Liver (tissue), 9 donors: Measurements from ENCODE around the gene LAMA5. TPM values are rescaled to one million over a fixed set of nuclear protein-coding genes. Genes with fewer than 3 reads are reported as not detected.

Experiments
- DNase-seq: peaks from one replicate; pipeline ENCODE4 v3.0.0-alpha.2; 2017; ENCODE audit warnings: low spot score
- H3K27ac ChIP-seq, 2 donors: one replicate each; pipeline ENCODE4 v1.7.0; 2013; ENCODE audit warnings: inconsistent platforms in 2 of 2, low read length in 2 of 2, control low read depth in 1 of 2, low read depth in 1 of 2, mild to moderate bottlenecking in 1 of 2
- H3K27me3 ChIP-seq, 4 donors: one replicate each; pipeline versions ENCODE4 v1.6.1 to v1.7.0; 2013; ENCODE audit warnings: low read length in 3 of 4, inconsistent platforms in 1 of 4, mild to moderate bottlenecking in 1 of 4, moderate library complexity in 1 of 4; ENCODE audit not compliant: control insufficient read depth in 4 of 4, insufficient read depth in 4 of 4
- H3K36me3 ChIP-seq, 4 donors: one replicate each; pipeline versions ENCODE4 v1.6.1 to v1.7.0; 2013; ENCODE audit warnings: low read length in 3 of 4, mild to moderate bottlenecking in 3 of 4, low read depth in 1 of 4, moderate library complexity in 1 of 4; ENCODE audit not compliant: control insufficient read depth in 4 of 4, insufficient read depth in 3 of 4
- H3K4me1 ChIP-seq, 4 donors: one replicate each; pipeline versions ENCODE4 v1.6.1 to v1.7.0; 2013; ENCODE audit warnings: low read length in 3 of 4, mild to moderate bottlenecking in 3 of 4, moderate library complexity in 1 of 4; ENCODE audit not compliant: control insufficient read depth in 4 of 4, insufficient read depth in 4 of 4
- H3K4me3 ChIP-seq, 3 donors: one replicate each; pipeline versions ENCODE4 v1.6.1 to v1.7.0; 2013; ENCODE audit warnings: low read length in 3 of 3, control low read depth in 1 of 3, low read depth in 1 of 3, mild to moderate bottlenecking in 1 of 3
- H3K9ac ChIP-seq, 2 donors: one replicate each; pipeline ENCODE4 v1.7.0; 2013; ENCODE audit warnings: low read length in 2 of 2, mild to moderate bottlenecking in 2 of 2, moderate library complexity in 2 of 2, control low read depth in 1 of 2, low read depth in 1 of 2
- H3K9me3 ChIP-seq, 4 donors: one replicate each; pipeline versions ENCODE4 v1.6.1 to v1.7.0; 2013; ENCODE audit warnings: low read length in 3 of 4; ENCODE audit not compliant: control insufficient read depth in 4 of 4
- EGR1 ChIP-seq, 2 donors: IDR thresholded peaks; 2 replicates each; pipeline ENCODE4 v1.6.1; 2016 to 2018; ENCODE audit warnings: antibody characterized with exemption in 2 of 2, low read depth in 2 of 2
- FOXA2 ChIP-seq: IDR thresholded peaks from 2 replicates; pipeline ENCODE4 v1.6.1; 2016; ENCODE audit warnings: antibody characterized with exemption
- GABPA ChIP-seq, 2 donors: IDR thresholded peaks in 1 of 2; conservative IDR thresholded peaks in 1 of 2; 2 replicates each; pipeline ENCODE4 v1.6.1; 2016; ENCODE audit warnings: antibody characterized with exemption in 2 of 2, mild to moderate bottlenecking in 1 of 2, moderate library complexity in 1 of 2
- HNF4A ChIP-seq, 2 donors: conservative IDR thresholded peaks; 2 replicates each; pipeline ENCODE4 v1.6.1; 2016; ENCODE audit warnings: antibody characterized with exemption in 2 of 2, mild to moderate bottlenecking in 2 of 2
- HNF4G ChIP-seq: IDR thresholded peaks from 2 replicates; pipeline ENCODE4 v1.6.1; 2016; ENCODE audit warnings: antibody characterized with exemption
- JUND ChIP-seq, 2 donors: IDR thresholded peaks; 2 replicates each; pipeline ENCODE4 v1.6.1; 2016; ENCODE audit warnings: antibody characterized with exemption in 2 of 2
- NR2F2 ChIP-seq: IDR thresholded peaks from 2 replicates; pipeline ENCODE4 v1.6.1; 2016; ENCODE audit warnings: antibody characterized with exemption
- RAD21 ChIP-seq, 2 donors: IDR thresholded peaks; 2 replicates each; pipeline ENCODE4 v1.6.1; 2016; ENCODE audit warnings: antibody characterized with exemption in 2 of 2, mild to moderate bottlenecking in 2 of 2
- REST ChIP-seq: IDR thresholded peaks from 2 replicates; pipeline ENCODE4 v1.6.1; 2016; ENCODE audit warnings: antibody characterized with exemption, mild to moderate bottlenecking
- RXRA ChIP-seq, 2 donors: IDR thresholded peaks; 2 replicates each; pipeline ENCODE4 v1.6.1; 2017 to 2018; ENCODE audit warnings: antibody characterized with exemption in 2 of 2, mild to moderate bottlenecking in 1 of 2
- SP1 ChIP-seq: IDR thresholded peaks from 2 replicates; pipeline ENCODE4 v1.6.1; 2018; ENCODE audit warnings: antibody characterized with exemption, mild to moderate bottlenecking
- YY1 ChIP-seq: IDR thresholded peaks from 2 replicates; pipeline ENCODE4 v1.6.1; 2016; ENCODE audit warnings: antibody characterized with exemption, mild to moderate bottlenecking
- WGBS: extraction: QIAGEN DNeasy Blood & Tissue Kit; methylation state at CpG from one replicate; pipeline ENCODE4 v1.1.7; 2013; 5-methylcytosine and 5-hydroxymethylcytosine counted together
- polyA plus RNA-seq, 2 donors: library from polyadenylated mRNA; stranded (reverse) in 1 of 2; unstranded in 1 of 2; fragments of 200-250 nt in 1 of 2; fragments of >200 nt in 1 of 2; fragmentation: Nextera tagmentation in 1 of 2; extraction: Ambion mirVana in 1 of 2; gene quantifications; one replicate each; pipeline versions ENCODE4 v1.2.1 to v1.2.3, GENCODE V29; 2013 to 2015
- total RNA-seq, 2 donors: library from RNA; depleted of rRNA; stranded (reverse); fragments of >200 nt; gene quantifications; one replicate each; pipeline ENCODE4 v1.2.3, GENCODE V29; 2014
- TF ChIP-seq, protein P1 (sequence below): IDR thresholded peaks from 2 replicates; pipeline ENCODE4 v1.6.1; 2016; ENCODE audit warnings: antibody characterized with exemption
- TF ChIP-seq, protein P2 (sequence below): fragments of 150-350 bp; IDR thresholded peaks from 2 replicates; pipeline ENCODE4 v1.5.1; 2017; ENCODE audit warnings: improper control_type of control experiment, low read depth, low read length; ENCODE audit not compliant: missing input control
- TF ChIP-seq, protein P3 (sequence below): IDR thresholded peaks from 2 replicates; pipeline ENCODE4 v1.6.1; 2016; ENCODE audit warnings: antibody characterized with exemption
- TF ChIP-seq, protein P4 (sequence below): IDR thresholded peaks from 2 replicates; pipeline ENCODE4 v1.6.1; 2016; ENCODE audit warnings: antibody characterized with exemption
- donor health status: healthy.
- donor health status: healthy.
- donor health status: healthy.
- donor health status: healthy.
- donor health status: healthy.

Gene LAMA5
- total and polyA plus RNA-seq, 4 donors = 3.6 to 40.2 (median 13.7) TPM

GRCh38 chr20:62387219-62387913 lies 20.3 kb upstream of the LAMA5 start:
- DNase-seq = no peak

More at GRCh38 chr20:62387219-62387913, 20.3 kb upstream of the LAMA5 start:
- TF ChIP-seq NR2F2 (no peak), JUND (IDR thresholded peaks at IDR 0.05) (no peak), HNF4G (no peak), FOXA2 (no peak), GABPA (IDR thresholded peaks at IDR 0.05 in 1 of 2, conservative IDR thresholded peaks at IDR 0.05 in 1 of 2) (no peak), EGR1 (IDR thresholded peaks at IDR 0.05; ENCODE audit: low read depth in 2 of 2) (no peak), REST (no peak), RXRA (IDR thresholded peaks at IDR 0.05) (no peak), RAD21 (IDR thresholded peaks at IDR 0.05) (no peak), YY1 (no peak), SP1 (no peak), HNF4A (conservative IDR thresholded peaks at IDR 0.05) (no peak)
- TF ChIP-seq, protein P1, sequence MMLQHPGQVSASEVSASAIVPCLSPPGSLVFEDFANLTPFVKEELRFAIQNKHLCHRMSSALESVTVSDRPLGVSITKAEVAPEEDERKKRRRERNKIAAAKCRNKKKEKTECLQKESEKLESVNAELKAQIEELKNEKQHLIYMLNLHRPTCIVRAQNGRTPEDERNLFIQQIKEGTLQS = no peak
- TF ChIP-seq, protein P2, sequence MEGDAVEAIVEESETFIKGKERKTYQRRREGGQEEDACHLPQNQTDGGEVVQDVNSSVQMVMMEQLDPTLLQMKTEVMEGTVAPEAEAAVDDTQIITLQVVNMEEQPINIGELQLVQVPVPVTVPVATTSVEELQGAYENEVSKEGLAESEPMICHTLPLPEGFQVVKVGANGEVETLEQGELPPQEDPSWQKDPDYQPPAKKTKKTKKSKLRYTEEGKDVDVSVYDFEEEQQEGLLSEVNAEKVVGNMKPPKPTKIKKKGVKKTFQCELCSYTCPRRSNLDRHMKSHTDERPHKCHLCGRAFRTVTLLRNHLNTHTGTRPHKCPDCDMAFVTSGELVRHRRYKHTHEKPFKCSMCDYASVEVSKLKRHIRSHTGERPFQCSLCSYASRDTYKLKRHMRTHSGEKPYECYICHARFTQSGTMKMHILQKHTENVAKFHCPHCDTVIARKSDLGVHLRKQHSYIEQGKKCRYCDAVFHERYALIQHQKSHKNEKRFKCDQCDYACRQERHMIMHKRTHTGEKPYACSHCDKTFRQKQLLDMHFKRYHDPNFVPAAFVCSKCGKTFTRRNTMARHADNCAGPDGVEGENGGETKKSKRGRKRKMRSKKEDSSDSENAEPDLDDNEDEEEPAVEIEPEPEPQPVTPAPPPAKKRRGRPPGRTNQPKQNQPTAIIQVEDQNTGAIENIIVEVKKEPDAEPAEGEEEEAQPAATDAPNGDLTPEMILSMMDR = no peak
- TF ChIP-seq, protein P3, sequence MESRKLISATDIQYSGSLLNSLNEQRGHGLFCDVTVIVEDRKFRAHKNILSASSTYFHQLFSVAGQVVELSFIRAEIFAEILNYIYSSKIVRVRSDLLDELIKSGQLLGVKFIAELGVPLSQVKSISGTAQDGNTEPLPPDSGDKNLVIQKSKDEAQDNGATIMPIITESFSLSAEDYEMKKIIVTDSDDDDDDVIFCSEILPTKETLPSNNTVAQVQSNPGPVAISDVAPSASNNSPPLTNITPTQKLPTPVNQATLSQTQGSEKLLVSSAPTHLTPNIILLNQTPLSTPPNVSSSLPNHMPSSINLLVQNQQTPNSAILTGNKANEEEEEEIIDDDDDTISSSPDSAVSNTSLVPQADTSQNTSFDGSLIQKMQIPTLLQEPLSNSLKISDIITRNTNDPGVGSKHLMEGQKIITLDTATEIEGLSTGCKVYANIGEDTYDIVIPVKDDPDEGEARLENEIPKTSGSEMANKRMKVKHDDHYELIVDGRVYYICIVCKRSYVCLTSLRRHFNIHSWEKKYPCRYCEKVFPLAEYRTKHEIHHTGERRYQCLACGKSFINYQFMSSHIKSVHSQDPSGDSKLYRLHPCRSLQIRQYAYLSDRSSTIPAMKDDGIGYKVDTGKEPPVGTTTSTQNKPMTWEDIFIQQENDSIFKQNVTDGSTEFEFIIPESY = no peak
- TF ChIP-seq, protein P4, sequence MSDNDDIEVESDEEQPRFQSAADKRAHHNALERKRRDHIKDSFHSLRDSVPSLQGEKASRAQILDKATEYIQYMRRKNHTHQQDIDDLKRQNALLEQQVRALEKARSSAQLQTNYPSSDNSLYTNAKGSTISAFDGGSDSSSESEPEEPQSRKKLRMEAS = no peak
- H3K4me3 ChIP-seq = peak overlapping the region; percentile 85 to 97 (median 92)
- H3K9me3 ChIP-seq = no peaks in the 10 kb centered on the region
- peak overlapping the region; percentile 61 to 84 for H3K9ac ChIP-seq
- peaks cover 8 to 42% (median 35%) of the 10 kb centered on the region in 4 donors for H3K4me1 ChIP-seq
- no peaks in the 10 kb centered on the region for H3K27me3 ChIP-seq
- peaks cover 0 to 13% (median 4%) of the 10 kb centered on the region in 4 donors for H3K36me3 ChIP-seq
- WGBS = 3% methylated on average over 47 of the region's 47 CpGs
- H3K27ac ChIP-seq = peak overlapping the region; percentile 59 to 89
